ENCODE results near the gene DIP2C.
"Not testable (repeated sequence)": the region's sequence is repeated elsewhere in the genome, so short reads cannot be mapped to it uniquely, and the experiment has no call there.

Gene DIP2C

DNA sequence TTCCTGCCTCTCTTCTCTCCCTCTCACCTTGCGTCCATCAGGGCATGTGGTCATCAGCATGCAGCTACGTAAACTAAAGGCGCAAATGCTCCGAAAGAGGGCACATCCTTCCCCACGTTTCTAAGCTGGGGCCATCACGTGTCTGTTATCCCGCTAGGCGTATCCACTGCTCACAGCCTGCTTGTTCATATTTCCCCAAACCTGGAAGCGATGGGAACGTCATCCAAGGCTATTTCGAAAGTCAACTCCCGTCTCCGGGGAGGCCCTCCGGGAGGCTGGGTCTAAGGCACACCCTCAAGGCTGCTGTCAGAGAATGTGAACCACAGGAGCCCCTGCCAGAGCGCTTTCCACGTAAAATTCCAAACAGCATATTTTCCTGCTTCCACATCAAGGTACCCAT lies 199.2 kb downstream of the DIP2C start:
- DNase-seq, result no peak

DNA sequence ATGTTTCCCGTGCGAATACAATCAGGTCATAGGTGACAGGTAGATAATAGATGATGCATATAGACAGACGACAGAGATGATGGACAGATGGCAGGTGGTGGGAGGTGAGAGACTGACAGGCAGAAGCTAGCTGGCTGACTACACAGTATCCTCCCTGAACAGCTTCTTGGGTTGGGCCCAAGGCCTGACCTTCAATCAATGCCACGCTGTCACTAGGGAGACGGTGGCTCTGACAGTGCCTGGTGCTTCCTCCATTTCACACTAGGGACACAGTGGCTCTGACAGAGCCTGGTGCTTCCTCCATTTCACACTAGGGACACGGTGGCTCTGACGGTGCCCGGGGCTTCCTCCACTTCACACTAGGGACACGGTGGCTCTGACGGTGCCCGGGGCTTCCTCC lies 200.1 kb downstream of the DIP2C start:
- DNase-seq, result no peak

DNA sequence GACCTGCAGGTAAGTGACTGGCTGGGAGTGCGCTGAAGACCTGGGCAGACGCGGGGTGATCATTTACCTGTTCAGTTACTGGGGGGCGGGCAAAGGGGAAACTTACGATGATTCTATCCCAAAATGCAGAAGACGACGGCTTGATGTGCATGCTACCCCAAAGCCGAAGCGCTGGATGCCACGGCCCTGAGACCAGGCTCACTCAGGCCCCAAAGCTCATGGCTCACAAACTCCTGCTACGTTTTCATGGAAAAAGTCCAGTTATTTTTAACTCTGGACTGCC lies 200.6 kb downstream of the DIP2C start:
- DNase-seq, result no peak

DNA sequence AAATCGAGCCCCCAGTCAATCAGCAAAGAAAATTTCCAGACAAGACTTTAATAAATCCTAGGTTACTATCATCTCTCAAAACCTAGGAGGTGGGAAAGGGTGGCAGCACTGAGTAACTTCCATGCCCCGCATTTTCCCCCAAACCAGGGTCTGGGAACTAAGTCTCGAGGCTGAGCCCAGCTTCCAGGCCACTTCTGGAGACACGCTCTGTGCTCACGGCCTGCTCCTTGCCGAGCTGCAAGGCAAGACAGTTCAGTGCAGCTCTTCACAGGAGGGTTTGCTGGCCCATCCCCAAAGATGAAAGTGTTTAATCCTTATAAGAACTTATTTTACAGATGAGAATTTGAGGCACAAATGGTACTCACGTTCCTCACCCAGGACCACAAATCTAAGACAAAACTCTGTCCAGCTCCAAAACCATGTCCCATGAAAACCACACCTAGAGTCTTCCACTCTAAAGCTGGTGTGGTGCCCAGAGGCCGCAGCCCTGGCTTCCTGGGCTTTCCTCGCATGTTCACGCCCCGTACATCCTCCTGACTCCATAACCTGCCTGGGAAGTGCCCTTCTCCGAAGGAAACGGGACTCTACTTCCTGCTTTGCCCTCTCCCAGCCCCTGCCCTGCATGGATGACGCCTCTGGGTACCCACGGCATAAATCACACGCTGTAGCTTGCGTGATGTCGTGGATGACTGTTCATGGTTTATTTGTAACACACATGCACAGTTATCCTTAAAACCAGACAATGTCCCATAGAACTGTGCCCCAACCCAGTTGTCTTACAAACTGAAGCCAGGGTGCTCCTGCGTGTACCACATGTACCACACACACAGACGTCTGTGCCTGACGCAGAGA lies 201.2 kb downstream of the DIP2C start:
- DNase-seq, result no peak

DNA sequence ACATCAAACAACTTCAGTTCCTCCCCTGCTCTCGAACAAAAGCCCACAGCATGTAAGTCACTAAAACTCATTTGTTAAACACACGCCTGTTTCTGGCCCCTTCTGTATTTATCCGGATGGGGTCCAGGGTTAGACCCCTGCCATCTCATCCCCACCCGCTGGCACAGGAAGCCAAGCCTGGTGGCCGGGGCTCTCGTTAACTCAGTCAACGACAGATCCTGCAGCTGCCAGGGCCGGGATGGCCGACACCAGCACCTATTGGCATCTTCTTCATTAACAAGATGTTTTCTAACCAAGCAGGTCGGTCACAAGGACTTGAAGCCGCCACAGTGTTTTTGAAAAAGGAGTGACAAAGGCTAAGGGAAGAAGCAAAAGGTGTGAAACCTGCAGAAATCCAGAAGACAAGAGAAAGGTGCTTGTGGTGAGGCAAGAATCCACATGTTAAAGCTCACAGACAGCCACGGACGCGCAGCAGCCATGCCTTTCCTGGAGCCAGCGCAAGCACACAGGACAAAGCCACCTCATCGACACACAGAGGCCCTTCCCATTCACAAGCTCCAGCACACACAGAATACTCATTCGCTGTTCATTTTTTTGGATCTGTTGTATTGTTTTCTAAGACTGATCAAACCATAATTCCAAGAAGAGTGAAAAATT lies 202.7 kb downstream of the DIP2C start:
- no peak for DNase-seq

DNA sequence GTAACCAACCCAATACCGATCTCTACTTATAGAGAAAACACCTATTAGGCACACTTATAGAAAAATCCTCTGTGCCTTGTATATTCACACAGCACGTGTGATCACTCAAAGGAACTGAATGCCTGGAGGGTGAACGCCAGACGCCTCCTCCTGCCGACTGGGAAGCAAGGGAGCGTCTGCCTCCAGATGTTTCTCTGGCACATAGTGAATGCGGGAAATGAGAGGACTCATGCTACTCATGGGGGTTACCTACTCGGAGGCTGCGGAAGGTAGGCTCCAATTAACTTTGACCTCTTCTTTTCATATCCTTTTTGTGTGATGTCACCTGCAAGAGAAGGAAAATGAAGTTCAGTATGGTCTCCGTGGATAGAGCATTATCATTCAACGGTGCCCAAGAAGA lies 203.3 kb downstream of the DIP2C start:
- DNase-seq, result no peak

DNA sequence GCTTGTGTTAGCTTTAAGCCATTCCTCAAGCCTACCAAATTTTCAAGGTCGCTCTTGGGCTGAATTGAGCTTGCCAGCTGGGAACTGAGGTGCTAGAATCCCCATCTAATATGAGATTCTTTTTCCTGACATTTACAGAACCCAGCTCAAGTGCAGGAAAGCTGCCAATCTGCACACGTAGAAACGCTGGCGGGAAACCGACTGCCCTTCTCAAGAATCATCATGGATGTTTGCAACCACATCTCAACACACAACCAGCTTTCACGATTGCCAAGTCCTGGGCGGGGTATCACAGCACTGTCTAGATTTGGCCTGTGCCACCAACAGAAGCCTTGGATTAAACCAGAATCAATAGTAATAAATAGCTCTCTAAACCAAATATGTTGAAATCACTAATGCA lies 203.7 kb downstream of the DIP2C start:
- DNase-seq, result no peak

DNA sequence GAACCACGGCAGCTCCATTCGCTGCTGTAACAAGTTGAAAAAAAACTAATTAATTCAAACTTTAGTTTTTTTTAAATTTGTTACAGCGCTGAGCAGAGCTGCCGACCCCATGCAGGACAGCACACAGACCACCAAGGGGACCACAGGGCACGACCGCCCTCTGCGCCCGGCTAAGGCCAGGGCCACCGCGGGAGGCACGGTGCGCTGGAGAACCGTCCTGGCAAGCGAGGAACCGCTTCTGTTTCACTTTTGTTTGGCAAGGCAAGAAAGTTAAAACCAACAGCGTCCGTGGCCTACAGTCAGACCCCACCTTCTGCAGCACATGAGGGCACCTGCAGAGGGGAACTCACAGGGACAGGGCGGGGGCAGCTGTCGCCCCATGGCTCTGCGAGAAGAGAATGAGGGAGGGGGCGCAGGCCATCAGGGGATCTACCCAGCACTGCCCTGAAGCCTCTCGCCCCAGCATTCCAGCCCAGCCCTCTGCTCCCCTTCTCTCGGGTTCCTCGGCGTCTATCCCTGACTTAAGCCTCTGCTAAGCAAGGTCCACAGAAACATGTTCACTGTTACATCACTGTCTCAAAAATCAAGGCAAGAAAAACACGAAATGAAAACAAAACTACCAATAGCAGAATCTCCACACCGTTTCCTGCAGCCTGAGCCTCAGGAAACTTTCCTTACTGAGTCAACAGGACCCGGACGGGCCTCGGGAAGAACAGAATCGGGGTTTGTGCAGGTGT lies 204.4 kb downstream of the DIP2C start:
- no peak for DNase-seq

DNA sequence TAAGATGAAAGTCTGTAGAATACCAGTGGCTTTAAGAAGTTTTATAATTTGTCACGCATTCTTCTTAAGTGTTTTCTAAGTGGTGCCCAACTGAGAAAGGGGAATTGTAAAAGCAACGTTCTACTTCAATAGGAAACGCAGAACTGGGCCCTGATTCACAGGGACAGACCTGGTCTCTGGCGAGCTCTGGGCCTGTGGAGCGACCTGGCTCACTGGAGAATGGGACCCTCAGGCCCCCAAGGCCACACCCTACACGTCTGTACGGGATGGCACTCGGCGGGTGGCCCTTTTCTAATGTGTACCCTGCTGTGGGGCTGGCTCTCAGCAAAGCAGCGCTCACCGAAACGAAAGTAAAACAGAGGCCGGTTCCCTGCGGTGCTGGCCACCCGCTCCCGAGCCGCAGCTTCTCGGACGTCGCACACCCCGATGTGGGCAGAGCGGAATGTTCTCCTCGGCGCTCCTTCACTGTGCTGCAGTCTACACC lies 205.0 kb downstream of the DIP2C start:
- DNase-seq, result no peak

DNA sequence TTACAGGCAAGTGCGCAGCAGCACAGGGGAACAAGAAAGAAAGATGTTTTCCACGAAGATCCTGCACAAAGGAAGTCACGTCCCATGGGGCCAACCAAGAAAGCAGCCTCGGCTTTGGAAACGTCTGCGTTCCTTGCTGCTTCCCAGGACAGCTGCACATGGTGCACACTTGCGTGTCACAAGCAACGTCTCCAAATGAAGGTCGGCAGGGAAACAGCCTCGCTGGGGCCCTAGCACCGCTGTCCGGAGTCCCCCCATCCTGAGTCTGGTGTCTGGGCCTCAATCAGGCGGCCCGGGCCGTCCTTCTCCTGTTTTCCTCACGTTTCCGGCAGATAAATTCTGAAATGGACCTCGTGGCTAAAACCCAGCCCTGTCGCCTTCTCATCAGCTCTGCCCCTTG lies 206.2 kb downstream of the DIP2C start:
- DNase-seq, result no peak

DNA sequence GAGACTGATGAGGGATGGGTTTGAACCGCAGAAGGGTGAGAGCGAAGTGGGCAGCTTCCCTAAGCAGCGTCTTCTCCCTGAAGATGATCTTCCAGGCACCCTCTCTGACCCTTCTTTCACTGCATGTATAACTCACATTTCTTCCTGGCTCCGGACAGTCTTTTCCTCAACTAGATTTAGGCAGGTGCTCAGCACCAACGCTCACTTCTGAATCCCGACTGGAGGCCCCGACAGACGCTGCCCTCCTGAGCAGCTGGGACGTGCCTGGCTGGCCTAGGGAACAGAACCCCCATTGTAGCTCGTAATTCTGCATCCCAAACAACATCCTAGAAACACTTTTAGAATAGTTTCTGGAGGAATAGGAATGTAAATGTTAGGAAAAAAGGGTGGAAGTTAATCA lies 206.6 kb downstream of the DIP2C start:
- DNase-seq, result no peak

DNA sequence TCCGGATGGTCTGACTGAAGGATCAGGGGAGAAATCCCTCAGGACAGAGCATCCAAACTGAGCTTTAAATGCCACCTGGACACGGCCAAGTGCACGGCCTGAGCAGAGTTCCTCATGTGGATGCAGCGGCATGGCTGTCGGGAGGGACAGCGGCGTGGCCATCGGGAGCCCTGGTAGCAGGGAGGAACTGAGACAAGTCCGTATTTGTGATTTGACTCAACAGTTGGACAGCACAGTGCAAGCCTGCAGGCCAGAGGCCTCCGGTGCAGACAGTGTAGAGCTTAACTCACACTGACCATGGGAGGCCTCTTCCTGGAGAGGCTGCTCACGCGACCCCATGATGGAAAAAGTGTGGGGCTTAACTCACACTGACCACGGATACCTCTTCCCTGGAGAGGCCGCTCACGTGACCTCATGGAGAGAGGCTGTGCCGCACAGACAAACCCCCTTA lies 207.4 kb downstream of the DIP2C start:
- no peak for DNase-seq

DNA sequence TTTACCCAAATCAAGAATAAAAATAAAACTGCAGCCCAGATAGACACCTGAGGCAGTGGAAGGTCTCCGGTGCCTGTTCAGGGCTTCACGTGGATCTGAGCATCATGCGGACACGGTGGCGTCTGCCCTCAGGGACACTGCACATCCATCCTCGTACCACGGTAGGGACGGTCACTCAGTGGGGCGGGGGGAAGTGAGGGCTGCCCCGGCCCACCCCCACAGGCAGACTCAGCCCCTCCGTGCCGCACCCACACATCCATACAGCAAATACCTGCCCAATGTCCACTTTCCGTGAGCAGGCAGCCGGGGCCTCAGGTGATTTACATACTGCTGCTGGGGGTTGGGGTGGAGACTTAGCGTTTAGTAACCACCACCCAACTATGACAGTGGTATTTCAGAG lies 207.8 kb downstream of the DIP2C start:
- no peak for DNase-seq

DNA sequence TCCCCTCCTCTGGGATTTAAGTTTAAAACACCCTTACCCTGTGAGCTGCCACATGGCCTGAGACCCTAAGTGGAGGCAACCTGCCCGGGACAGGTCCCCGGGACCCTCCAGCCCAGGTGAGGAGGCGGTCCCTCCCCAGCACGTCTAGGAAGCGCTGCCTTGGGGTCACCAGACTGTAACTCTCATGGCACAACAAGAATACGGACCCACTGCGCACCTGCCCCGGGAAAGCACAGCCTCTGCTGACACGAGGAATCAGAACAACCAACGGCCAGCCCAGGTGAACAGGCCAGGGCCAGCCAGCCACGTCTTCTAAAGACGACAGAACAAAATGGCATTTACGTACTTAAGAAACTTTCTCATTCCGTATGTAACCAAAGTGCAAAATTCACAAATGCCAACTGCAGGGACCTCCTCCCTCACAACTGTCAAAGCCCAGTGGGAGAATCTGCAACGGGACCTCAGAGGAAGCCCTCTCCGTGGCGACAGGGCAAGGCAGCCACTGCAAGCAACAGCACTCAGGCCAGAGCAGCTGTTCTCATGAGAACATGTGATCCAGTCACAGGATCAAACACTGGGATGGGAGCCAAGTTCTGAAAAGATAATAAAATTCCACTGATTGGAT lies 208.4 kb downstream of the DIP2C start:
- no peak for DNase-seq

DNA sequence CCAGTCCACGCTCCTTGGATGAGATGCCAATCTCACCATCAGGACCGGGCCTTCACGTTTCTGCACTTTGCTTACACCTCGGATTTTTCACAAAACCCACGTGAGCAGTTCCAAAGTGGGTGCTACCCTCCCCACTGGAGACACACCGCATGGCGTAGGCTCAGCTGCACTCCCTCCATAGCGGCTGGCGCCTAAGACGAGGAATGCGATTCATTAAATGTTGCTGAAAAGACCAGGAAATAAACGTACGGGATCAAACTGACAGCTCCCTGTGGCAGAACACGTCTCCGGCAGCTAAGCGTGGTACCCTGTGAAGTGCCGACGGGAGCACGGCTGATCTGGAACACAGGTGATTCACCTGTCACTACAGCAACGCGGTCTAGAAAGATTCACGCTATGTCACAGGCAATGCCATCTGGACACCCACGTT lies 209.0 kb downstream of the DIP2C start:
- DNase-seq, result no peak

DNA sequence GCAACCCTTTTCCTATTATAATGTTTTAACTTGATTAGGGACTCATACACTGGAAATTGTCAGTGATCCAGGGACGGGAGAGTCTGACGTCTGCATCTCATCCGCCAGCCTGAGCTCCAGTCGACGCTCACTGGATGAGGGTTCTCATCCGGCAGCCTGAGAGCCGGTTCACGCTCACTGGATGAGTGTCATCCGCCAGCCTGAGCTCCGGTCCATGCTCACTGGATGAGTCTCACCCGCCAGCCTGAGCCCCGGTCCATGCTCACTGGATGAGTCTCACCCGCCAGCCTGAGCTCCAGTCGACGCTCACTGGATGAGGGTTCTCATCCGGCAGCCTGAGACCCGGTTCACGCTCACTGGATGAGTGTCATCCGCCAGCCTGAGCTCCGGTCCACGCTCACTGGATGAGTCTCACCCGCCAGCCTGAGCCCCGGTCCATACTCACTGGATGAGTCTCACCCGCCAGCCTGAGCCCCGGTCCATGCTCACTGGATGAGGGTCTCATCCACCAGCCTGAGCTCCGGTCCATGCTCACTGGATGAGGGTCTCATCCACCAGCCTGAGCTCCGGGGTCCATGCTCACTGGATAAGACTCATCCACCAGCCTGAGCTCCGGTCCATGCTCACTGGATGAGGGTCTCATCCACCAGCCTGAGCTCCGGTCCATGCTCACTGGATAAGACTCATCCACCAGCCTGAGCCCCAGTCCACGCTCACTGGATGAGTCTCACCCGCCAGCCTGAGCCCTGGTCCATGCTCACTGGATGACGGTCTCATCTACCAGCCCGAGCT lies 209.6 kb downstream of the DIP2C start:
- DNase-seq, result not testable (repeated sequence)

DNA sequence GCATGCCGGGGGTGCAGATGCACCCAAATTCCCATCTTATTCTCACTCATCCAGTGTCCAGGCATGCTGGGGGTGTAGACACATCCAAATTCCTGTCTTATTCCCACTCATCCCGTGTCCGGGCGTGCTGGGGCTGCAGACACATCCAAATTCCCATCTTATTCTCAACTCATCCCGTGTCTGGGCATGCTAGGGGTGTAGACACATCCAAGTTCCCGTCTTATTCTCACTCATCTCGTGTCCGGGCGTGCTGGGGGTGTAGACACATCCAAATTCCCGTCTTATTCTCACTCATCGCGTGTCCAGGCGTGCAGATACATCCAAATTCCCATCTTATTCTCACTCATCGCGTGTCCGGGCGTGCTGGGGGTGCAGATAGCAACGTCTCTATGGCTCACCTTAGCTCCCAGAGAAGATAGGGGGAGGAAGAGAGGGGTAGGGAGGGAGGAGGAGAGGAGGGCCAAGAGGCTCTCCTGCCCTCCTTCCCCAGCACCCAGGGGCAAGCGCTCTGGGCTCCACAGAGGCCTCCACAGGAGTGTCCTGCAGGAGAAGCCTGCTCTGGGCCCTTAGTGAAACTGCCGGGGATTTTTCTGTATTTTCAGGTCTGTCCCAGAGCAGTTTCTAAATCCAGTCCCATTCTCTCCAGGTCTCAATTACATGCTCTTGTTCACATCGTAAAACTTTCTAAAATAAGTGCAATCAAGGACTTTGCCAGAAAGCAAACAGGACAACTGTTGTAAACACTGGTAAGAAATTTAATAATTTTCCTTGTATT lies 210.8 kb downstream of the DIP2C start:
- DNase-seq, result no peak

DNA sequence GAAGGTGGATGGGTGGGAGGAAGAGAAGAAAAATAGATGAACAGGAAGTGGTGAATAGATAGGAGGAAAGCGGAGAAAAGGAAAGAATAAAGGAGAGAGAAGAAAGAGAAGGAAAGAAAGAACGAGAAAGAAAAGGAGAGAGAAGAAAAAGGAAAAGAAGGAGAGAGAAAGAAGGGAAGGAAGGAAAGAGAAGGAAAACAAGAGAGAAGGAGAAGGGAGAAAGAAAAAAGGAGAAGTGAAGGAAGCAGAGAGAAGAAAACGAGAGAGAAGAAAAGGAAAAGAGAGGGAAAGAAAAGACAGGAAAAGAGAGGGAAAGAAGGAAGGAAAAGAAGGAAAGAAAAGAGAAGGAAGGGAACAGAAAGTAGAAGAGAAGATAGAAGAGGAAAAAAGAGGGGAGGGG lies 211.8 kb downstream of the DIP2C start:
- DNase-seq, result no peak

DNA sequence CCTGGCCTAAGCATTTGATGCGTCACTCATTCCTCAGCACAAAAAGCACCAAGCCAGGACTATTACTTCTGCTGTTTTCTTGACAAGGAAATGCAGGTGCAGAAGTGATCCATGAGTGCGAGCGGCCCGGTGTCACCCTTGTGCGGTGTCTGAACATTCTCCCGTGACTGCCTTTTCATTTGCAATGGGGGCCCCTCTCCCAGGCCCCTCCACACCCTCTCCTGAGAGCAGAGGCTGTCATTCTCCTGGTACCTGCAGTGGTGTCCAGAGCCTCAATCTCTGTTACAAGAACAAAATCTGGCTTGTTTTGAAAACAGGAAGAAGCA lies 213.1 kb downstream of the DIP2C start:
- DNase-seq, result no peak

DNA sequence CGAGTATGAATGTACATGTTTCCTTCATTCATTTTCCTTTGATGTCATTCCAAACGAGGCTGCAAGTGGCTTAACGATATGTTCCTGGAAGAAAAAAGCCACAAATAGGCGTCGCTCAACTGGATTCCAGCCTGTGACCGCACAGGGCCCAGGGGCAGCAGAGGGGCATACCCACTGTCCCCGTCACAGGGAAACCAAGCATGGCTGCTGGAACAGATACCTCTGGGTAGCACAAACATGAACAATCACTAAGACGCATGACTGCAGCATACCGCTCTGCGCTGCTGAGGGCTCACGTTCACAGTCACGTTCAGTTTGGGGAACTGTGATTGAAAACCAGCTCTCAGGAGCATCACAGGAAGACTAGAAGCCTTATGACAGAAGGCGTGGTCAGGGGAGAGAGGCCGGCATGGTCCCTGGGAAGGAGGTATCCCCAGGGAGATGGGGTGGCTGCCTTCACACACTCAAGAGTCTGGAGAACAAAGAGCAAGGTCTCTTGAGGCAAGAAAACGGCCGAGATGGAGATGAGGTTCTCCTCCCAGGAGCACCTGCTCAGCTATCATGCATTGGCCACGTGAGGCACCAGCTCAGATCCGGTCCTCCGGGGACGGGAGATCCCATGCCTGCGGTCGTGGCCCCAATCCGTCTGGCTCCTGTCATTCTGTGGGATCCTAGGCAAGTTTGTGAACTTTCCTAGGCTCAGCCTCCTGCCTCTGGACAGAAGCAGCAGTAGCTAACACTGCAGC lies 213.6 kb downstream of the DIP2C start:
- DNase-seq, result no peak

DNA sequence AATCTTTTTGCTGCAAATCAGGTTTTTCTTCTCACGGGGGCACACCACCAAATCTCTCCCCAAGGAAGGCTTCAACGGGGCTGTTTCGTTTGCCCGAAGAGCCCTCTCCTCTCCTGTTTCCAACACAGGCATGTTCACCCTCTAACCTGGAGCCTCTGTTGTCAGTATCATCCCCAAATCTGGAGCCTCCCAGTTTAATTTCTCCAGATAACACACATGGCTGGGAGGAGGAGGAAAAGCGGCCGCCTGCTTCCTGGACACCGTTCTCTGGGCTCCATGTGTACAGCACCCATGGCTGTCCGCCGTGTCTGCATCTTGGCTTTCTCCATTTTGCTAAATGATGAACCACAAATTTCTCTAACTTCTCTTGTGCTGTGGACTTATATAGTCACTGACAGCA lies 214.5 kb downstream of the DIP2C start:
- no peak for DNase-seq
